ENCODE data around the gene RABGGTA. TPM values are rescaled to one million over a fixed set of nuclear protein-coding genes. Genes with fewer than 3 reads are reported as not detected.

Gene RABGGTA
- total RNA-seq: 22.4 and 30.1 TPM in 2 replicates

DNA sequence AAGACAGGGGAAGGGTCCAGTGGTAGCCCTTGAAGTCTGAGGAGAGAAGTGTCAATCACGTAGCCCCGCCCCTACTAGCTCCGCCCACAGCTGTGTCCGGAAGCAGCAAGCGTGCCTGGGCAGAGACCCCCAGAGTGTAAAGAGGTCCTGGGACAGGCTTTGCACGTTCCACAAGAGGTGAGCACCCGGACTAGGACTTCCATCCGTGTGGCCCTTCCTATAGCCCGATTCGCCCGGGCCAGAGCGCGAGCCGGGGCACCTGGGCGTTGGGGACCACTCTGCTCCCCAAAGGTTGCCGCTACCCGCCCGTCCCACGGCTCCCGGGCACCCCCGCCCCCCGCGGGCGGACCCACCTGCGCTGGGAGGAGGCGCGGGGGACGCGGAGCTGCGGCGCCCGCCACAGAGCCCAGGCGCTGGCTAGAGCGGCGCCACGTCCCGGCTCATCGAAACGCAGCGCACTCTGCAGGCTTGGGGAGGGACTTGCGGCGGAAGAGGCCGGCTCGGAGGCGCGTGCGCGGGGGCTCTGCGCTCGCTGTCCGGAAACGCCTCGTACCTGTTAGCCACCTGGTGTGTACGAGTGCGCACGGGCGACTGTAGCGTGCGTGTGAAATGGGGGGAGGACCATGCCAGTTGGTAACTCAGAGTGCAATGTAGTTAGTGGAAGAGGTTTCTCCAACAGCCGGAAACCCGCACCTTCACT is at the start of gene RABGGTA:
RABGGTA (minus strand) TSS at position 464 of the 700 bp plus-strand sequence. CDS start 482 bp downstream, outside the sequence.

DNA sequence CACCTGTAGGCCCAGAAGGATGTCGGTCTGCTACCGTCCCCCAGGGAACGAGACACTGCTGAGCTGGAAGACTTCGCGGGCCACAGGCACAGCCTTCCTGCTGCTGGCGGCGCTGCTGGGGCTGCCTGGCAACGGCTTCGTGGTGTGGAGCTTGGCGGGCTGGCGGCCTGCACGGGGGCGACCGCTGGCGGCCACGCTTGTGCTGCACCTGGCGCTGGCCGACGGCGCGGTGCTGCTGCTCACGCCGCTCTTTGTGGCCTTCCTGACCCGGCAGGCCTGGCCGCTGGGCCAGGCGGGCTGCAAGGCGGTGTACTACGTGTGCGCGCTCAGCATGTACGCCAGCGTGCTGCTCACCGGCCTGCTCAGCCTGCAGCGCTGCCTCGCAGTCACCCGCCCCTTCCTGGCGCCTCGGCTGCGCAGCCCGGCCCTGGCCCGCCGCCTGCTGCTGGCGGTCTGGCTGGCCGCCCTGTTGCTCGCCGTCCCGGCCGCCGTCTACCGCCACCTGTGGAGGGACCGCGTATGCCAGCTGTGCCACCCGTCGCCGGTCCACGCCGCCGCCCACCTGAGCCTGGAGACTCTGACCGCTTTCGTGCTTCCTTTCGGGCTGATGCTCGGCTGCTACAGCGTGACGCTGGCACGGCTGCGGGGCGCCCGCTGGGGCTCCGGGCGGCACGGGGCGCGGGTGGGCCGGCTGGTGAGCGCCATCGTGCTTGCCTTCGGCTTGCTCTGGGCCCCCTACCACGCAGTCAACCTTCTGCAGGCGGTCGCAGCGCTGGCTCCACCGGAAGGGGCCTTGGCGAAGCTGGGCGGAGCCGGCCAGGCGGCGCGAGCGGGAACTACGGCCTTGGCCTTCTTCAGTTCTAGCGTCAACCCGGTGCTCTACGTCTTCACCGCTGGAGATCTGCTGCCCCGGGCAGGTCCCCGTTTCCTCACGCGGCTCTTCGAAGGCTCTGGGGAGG is 39.5 kb upstream of the RABGGTA start, which contains the start of gene LTB4R:
LTB4R (plus strand) TSS at position 857 of the 959 bp plus-strand sequence. CDS start 4,150 bp downstream, outside the sequence.

DNA sequence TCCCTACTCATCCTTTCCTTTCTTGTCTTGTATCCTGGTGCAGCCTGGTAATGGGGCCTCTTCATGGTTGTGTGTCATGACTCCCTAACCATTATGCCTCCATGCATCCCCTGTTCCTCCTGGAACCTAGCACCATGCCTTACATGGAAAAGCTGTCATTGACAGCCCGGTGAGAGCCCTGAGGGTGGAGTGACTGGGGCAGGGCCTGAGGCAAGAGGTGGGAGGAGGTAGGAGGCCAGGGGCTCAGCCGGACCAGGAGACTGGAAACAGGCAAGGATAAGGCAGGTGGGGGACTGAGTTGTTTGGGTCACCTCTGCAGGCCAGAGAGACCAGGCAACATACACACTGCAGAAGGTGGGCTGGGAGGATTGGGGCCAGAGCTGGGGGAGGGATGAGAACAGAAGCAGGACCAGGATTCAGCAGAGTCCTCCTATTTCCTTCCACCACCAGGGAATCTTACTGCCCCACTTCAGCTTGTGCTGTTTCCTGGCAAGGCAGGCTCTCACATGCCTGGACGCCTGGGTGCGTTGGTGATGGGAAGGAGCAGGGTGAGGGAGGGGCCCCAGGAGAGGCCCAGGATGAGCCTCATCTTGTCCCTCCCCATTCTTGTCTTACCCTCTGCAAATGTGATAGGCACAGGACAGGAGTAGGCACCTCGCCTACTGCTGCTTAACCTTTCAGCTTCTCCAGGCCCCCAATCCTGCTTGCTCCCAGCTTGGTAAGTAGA is 38.3 kb upstream of the RABGGTA start, which contains the start of gene LTB4R2:
LTB4R2 (plus strand) TSS at position 603 of the 727 bp plus-strand sequence. CDS start 525 bp downstream, outside the sequence.

GRCh38 chr14:24307575-24308341 is 36.4 kb upstream of the RABGGTA start, which contains the start of gene CIDEB:
Gene CIDEB (minus strand): TSS chr14:24307977. CDS start chr14:24307858, 119 bp downstream.

GRCh38 chr14:24299255-24300191 is 28.1 kb upstream of the RABGGTA start, which contains the start of the genes DHRS1 and NOP9:
Gene DHRS1 (minus strand): TSS chr14:24299780. CDS start chr14:24299106, 674 bp downstream.
Gene NOP9 (plus strand): TSS chr14:24299850. CDS start chr14:24299955, 105 bp downstream.

DNA sequence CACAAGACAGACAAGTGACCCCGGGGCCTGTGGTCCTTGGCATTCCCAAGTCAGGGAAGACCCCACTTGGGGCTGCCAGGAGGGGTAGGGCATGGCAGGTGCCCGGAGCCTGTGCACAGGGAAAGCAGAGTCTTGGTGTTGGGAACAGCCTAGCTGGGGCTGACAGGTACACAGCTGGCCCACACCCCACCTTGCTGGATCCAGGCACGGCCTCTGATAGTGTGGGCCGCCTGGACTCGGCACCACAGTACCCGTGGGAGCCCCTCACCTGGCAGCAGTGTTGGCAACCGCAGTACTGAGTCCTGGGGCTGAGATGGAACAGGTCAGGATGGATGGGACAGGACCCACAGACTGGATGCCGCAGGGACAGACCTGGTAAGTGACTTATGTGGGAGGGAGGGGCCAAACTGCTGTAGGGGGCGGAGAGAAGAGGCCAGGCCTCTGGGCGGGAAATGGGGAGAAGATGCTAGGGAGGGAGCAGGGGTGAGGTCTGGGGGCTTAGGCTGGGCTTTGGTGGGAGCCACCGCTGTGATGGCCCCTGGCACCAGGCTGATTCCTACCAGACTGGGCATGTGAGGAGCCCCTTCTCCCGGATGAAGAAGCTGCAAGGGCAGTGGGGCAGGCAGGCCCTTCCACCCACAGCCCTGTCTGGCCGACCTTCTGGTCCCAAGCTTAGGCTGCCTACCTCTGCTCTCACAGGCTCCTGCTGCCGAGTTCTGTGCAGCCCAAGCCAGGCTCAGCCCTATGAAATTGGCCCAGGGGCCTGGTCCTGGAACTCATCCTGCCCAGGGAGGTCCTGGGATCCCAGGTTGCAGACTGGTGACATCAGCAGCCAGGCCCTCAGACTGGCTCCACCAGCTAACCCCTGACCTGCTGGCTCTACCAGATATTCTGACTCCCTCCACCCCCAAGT is 8.3 kb downstream of the RABGGTA start, which contains the start of gene TGM1:
TGM1 (minus strand) TSS at position 357 of the 913 bp plus-strand sequence. CDS start 825 bp downstream, outside the sequence.

GRCh38 chr14:24232645-24233537 is 38.5 kb downstream of the RABGGTA start, which contains the start of gene GMPR2:
Gene GMPR2 (plus strand): TSS chr14:24232929. CDS start chr14:24233254, 325 bp downstream.

GRCh38 chr14:24232121-24232644 is 39.2 kb downstream of the RABGGTA start, which contains the start of gene NEDD8:
Gene NEDD8 (minus strand): TSS chr14:24232367. CDS start chr14:24232267, 100 bp downstream.

Small RNA genes lying within 50 kb of the gene (small RNA-seq; reads per million reads assigned to genes)
- gene MDP1: not detected

Other genes with a start within 250 kb of the RABGGTA start
- under 0.01 TPM in 1 of 2 replicates, not detected in the other for gene CARMIL3, start 219.6 kb downstream of the RABGGTA start, total RNA-seq
- gene CPNE6, start 200.0 kb downstream of the RABGGTA start, total RNA-seq: not detected in 2 replicates
- 10.3 and 13.9 TPM in 2 replicates for gene PCK2, start 177.3 kb downstream of the RABGGTA start, total RNA-seq
- gene DCAF11, start 156.8 kb downstream of the RABGGTA start, total RNA-seq: 44.5 and 46.1 TPM in 2 replicates
- 0.78 and 1.1 TPM in 2 replicates for gene NRL, start 156.6 kb downstream of the RABGGTA start, total RNA-seq
- 0.37 TPM in 1 of 2 replicates, not detected in the other for gene FITM1, start 140.9 kb downstream of the RABGGTA start, total RNA-seq
- 62.9 and 93.7 TPM in 2 replicates for gene PSME1, start 135.4 kb downstream of the RABGGTA start, total RNA-seq
- gene EMC9, start 130.0 kb downstream of the RABGGTA start, total RNA-seq: 12.1 and 13.3 TPM in 2 replicates
- 72.1 and 87.5 TPM in 2 replicates for gene PSME2, start 125.0 kb downstream of the RABGGTA start, total RNA-seq
- 40.8 and 43.8 TPM in 2 replicates for gene RNF31, start 124.1 kb downstream of the RABGGTA start, total RNA-seq
- gene IRF9, start 110.3 kb downstream of the RABGGTA start, total RNA-seq: 38.3 and 59.5 TPM in 2 replicates
- 1.8 TPM in 2 replicates for gene REC8, start 99.5 kb downstream of the RABGGTA start, total RNA-seq
- gene IPO4, start 82.8 kb downstream of the RABGGTA start, total RNA-seq: 74.6 and 97.4 TPM in 2 replicates
- gene TM9SF1, start 76.2 kb downstream of the RABGGTA start, total RNA-seq: 53.2 and 56.2 TPM in 2 replicates
- gene TSSK4, start 65.9 kb downstream of the RABGGTA start, total RNA-seq: under 0.01 and 0.20 TPM in 2 replicates
- gene CHMP4A, start 58.1 kb downstream of the RABGGTA start, total RNA-seq: 10.0 and 10.3 TPM in 2 replicates
- gene MDP1, start 55.5 kb downstream of the RABGGTA start, total RNA-seq: 10.8 and 14.7 TPM in 2 replicates
- 84.3 and 102 TPM in 2 replicates for gene NEDD8, start 39.2 kb downstream of the RABGGTA start, total RNA-seq
- gene GMPR2, start 38.7 kb downstream of the RABGGTA start, total RNA-seq: 54.2 and 64.3 TPM in 2 replicates
- gene TINF2, start 29.0 kb downstream of the RABGGTA start, total RNA-seq: 37.7 and 46.3 TPM in 2 replicates
- 0.78 and 1.1 TPM in 2 replicates for gene TGM1, start 8.4 kb downstream of the RABGGTA start, total RNA-seq
- 10.0 and 16.2 TPM in 2 replicates for gene DHRS1, start 28.2 kb upstream of the RABGGTA start, total RNA-seq
- gene NOP9, start 28.3 kb upstream of the RABGGTA start, total RNA-seq: 19.1 and 27.2 TPM in 2 replicates
- gene CIDEB, start 36.4 kb upstream of the RABGGTA start, total RNA-seq: 1.2 and 2.2 TPM in 2 replicates
- gene LTB4R2, start 38.5 kb upstream of the RABGGTA start, total RNA-seq: 5.3 and 5.5 TPM in 2 replicates
- 1.4 and 2.2 TPM in 2 replicates for gene LTB4R, start 39.9 kb upstream of the RABGGTA start, total RNA-seq
- 3.7 and 11.5 TPM in 2 replicates for gene ADCY4, start 63.5 kb upstream of the RABGGTA start, total RNA-seq
- 3.7 TPM in 2 replicates for gene RIPK3, start 68.4 kb upstream of the RABGGTA start, total RNA-seq
- gene NFATC4, start 96.6 kb upstream of the RABGGTA start, total RNA-seq: 53.3 and 54.0 TPM in 2 replicates
- gene NYNRIN, start 127.4 kb upstream of the RABGGTA start, total RNA-seq: 3.9 and 4.8 TPM in 2 replicates
- 1.4 and 4.4 TPM in 2 replicates for gene CBLN3, start 158.1 kb upstream of the RABGGTA start, total RNA-seq
- gene KHNYN, start 158.4 kb upstream of the RABGGTA start, total RNA-seq: 36.4 and 44.2 TPM in 2 replicates
- gene SDR39U1, start 171.2 kb upstream of the RABGGTA start, total RNA-seq: 9.6 and 12.9 TPM in 2 replicates
- gene CMA1, start 236.7 kb upstream of the RABGGTA start, total RNA-seq: not detected in 2 replicates